Cerebellar nuclear complex (tissue), 1 donor: ENCODE results near the gene PLA2G6.

ENCODE experiments used
- DNase-seq, 2 experiments: peaks; one replicate each; lab custom pipeline; 2025; lab: John Stamatoyannopoulos, UW

Gene PLA2G6

GRCh38 chr22:38181453-38182200 lies at the start of gene PLA2G6:
Gene PLA2G6, minus strand, starts transcription at chr22:38181830. Its CDS starts 12,404 bp downstream, at chr22:38169426.
- DNase-seq = peak; percentile 85 to 96

GRCh38 chr22:38230916-38231315 lies 49.3 kb upstream of the PLA2G6 start:
- no peak for DNase-seq

- DNase-seq = no peak
Measured at GRCh38 chr22:38230108-38230825, 48.6 kb upstream of the PLA2G6 start.

GRCh38 chr22:38228873-38229740 lies 47.5 kb upstream of the PLA2G6 start:
- DNase-seq = no peak

GRCh38 chr22:38228326-38228872 lies 46.8 kb upstream of the PLA2G6 start:
- no peak for DNase-seq

- DNase-seq = no peak
Measured at GRCh38 chr22:38226853-38227649, 45.4 kb upstream of the PLA2G6 start.

- no peak for DNase-seq
Measured at GRCh38 chr22:38223289-38223960, 41.8 kb upstream of the PLA2G6 start.

GRCh38 chr22:38222797-38223119 lies 41.1 kb upstream of the PLA2G6 start:
- DNase-seq = no peak

GRCh38 chr22:38221908-38222796 lies 40.5 kb upstream of the PLA2G6 start:
- no peak for DNase-seq

GRCh38 chr22:38221407-38221806 lies 39.8 kb upstream of the PLA2G6 start:
- no peak for DNase-seq

- DNase-seq = no peak
Measured at GRCh38 chr22:38220653-38221386, 39.2 kb upstream of the PLA2G6 start.

GRCh38 chr22:38220163-38220562 lies 38.5 kb upstream of the PLA2G6 start:
- DNase-seq = no peak

GRCh38 chr22:38219632-38220031 lies 38.0 kb upstream of the PLA2G6 start:
- no peak for DNase-seq

- no peak for DNase-seq
Measured at GRCh38 chr22:38218661-38219622, 37.3 kb upstream of the PLA2G6 start.

- DNase-seq = no peak
Measured at GRCh38 chr22:38215156-38216038, 33.8 kb upstream of the PLA2G6 start.

GRCh38 chr22:38214302-38215056 lies 32.8 kb upstream of the PLA2G6 start:
- DNase-seq = no peak
